ENCODE results near the gene FOXD2.

The FOXD2 gene

DNA sequence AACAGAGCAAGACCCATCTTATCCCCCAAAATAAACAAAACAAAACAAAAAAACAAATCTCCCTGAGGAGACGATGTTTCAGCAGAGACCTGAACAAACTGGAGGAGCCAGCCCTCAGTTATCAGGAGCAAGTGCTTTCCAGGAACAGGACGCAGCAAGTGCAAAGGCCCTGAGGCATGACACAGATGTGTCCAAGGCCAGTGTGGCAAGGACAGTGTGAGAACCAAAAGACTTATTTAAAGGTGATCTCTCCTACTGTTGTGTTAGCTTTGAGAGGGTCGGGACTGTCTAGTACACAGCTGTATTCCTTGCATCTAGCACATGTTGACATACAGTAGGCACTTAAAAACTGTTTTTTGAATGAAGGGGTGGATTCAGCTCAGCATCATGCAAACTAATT, 48.0 kb downstream of the FOXD2 start:
- no peaks in the 10 kb centered on the region for H3F3A ChIP-seq (ENCODE audit: low read depth)
- no peaks in the 10 kb centered on the region for H3K79me2 ChIP-seq (ENCODE audit: insufficient read depth, low read length)
- no peaks in the 10 kb centered on the region for H3K27me3 ChIP-seq (ENCODE audit: insufficient read depth, low read length, poor library complexity, severe bottlenecking)
- H3K4me3 ChIP-seq (ENCODE audit: low read length, poor library complexity, severe bottlenecking) = no peak overlapping the region
- H2AFZ ChIP-seq (ENCODE audit: low read length) = no peak overlapping the region
- H3K9ac ChIP-seq (ENCODE audit: low read depth, low read length, poor library complexity, severe bottlenecking) = no peak overlapping the region
- no peak overlapping the region for H3K4me2 ChIP-seq (ENCODE audit: low read depth, low read length, poor library complexity, severe bottlenecking)
- H3K36me3 ChIP-seq (ENCODE audit: insufficient read depth, low read length) = no peaks in the 10 kb centered on the region
- H4K20me1 ChIP-seq (ENCODE audit: insufficient read depth, low read length, poor library complexity, severe bottlenecking) = no peaks in the 10 kb centered on the region
- no peaks in the 10 kb centered on the region for H3K4me1 ChIP-seq (ENCODE audit: insufficient read depth, low read length, poor library complexity, severe bottlenecking)
- no peaks in the 10 kb centered on the region for H3K9me2 ChIP-seq (replicated peaks; ENCODE audit: low read depth, low read length)
- H3K9me3 ChIP-seq (ENCODE audit: insufficient read depth, low read depth, low read length) = no peaks in the 10 kb centered on the region
- TF ChIP-seq EZH2phosphoT487 (IDR thresholded peaks at IDR 0.05; ENCODE audit: borderline replicate concordance) = no peak
- no peak for TF ChIP-seq CTCF (conservative IDR thresholded peaks at IDR 0.05; ENCODE audit: low read length)

DNA sequence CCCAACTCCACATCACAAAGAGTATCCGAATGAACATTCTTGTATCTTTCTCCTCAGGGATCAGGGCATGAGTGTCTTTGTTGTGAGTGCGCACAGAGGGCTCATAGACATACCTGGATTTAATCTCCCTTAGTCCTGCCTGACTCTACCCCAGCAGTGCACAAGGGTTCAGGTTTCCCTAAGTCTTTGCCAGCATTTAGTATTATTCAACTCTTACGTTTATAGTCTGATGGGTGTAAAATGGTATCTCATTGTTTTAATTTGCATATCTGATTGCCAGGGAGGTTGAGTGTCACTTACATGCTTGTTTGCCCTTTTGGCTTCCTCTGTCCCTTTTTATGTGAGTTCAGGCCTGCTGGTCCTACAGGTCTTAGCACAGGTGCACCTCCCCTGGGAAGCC, 49.5 kb downstream of the FOXD2 start:
- Histone ChIP-seq H3K4me1 (ENCODE audit: insufficient read depth, low read length, poor library complexity, severe bottlenecking) (no peaks in the 10 kb centered on the region), H3K9me2 (replicated peaks; ENCODE audit: low read depth, low read length) (no peaks in the 10 kb centered on the region), H3K4me2 (ENCODE audit: low read depth, low read length, poor library complexity, severe bottlenecking) (no peak overlapping the region), H3K79me2 (ENCODE audit: insufficient read depth, low read length) (no peaks in the 10 kb centered on the region), H3K4me3 (ENCODE audit: low read length, poor library complexity, severe bottlenecking) (no peak overlapping the region), H2AFZ (ENCODE audit: low read length) (no peak overlapping the region), H3K27me3 (ENCODE audit: insufficient read depth, low read length, poor library complexity, severe bottlenecking) (no peaks in the 10 kb centered on the region), H3F3A (ENCODE audit: low read depth) (no peaks in the 10 kb centered on the region), H3K36me3 (ENCODE audit: insufficient read depth, low read length) (no peaks in the 10 kb centered on the region), H3K9me3 (ENCODE audit: insufficient read depth, low read depth, low read length) (no peaks in the 10 kb centered on the region), H4K20me1 (ENCODE audit: insufficient read depth, low read length, poor library complexity, severe bottlenecking) (no peaks in the 10 kb centered on the region), H3K9ac (ENCODE audit: low read depth, low read length, poor library complexity, severe bottlenecking) (no peak overlapping the region)
- TF ChIP-seq EZH2phosphoT487 (IDR thresholded peaks at IDR 0.05; ENCODE audit: borderline replicate concordance) (no peak), CTCF (conservative IDR thresholded peaks at IDR 0.05; ENCODE audit: low read length) (no peak)

- no peak overlapping the region for H2AFZ ChIP-seq (ENCODE audit: low read length)
- no peak overlapping the region for H3K9ac ChIP-seq (ENCODE audit: low read depth, low read length, poor library complexity, severe bottlenecking)
- TF ChIP-seq EZH2phosphoT487 (IDR thresholded peaks at IDR 0.05; ENCODE audit: borderline replicate concordance) (no peak), CTCF (conservative IDR thresholded peaks at IDR 0.05; ENCODE audit: low read length) (no peak)
- no peaks in the 10 kb centered on the region for H3K79me2 ChIP-seq (ENCODE audit: insufficient read depth, low read length)
- H3K4me2 ChIP-seq (ENCODE audit: low read depth, low read length, poor library complexity, severe bottlenecking) = no peak overlapping the region
- H3K4me3 ChIP-seq (ENCODE audit: low read length, poor library complexity, severe bottlenecking) = no peak overlapping the region
- no peaks in the 10 kb centered on the region for H4K20me1 ChIP-seq (ENCODE audit: insufficient read depth, low read length, poor library complexity, severe bottlenecking)
- H3K4me1 ChIP-seq (ENCODE audit: insufficient read depth, low read length, poor library complexity, severe bottlenecking) = no peaks in the 10 kb centered on the region
- no peaks in the 10 kb centered on the region for H3K9me3 ChIP-seq (ENCODE audit: insufficient read depth, low read depth, low read length)
- H3K36me3 ChIP-seq (ENCODE audit: insufficient read depth, low read length) = no peaks in the 10 kb centered on the region
- no peaks in the 10 kb centered on the region for H3F3A ChIP-seq (ENCODE audit: low read depth)
- H3K9me2 ChIP-seq (replicated peaks; ENCODE audit: low read depth, low read length) = no peaks in the 10 kb centered on the region
- H3K27me3 ChIP-seq (ENCODE audit: insufficient read depth, low read length, poor library complexity, severe bottlenecking) = no peaks in the 10 kb centered on the region
These were observed 50.1 kb downstream of the FOXD2 start for GRCh38 chr1:47487850-47488450.
